HepG2 (cell line): ENCODE measurements around the gene CMYA5. TPM values are rescaled to one million over a fixed set of nuclear protein-coding genes. Genes with fewer than 3 reads are reported as not detected.

Source experiments
- ATAC-seq: fragments of 200-7000 bp; cut with Tn5 transposase; 3 replicates; pipeline ENCODE4 v1.9.1; 2020; ENCODE audit warnings: mild to moderate bottlenecking, moderate library complexity
- BruUV-seq: library from RNA; stranded (reverse); fragments of 400-500 nt; replicated peaks from 2 replicates; lab custom pipeline; 2021; lab: Mats Ljungman, UMichigan
- CTCF ChIA-PET: fragments of 300-600 bp; formaldehyde crosslinking; extraction: SDS; loops from one replicate; lab custom pipeline; 2021; ENCODE audit warnings: low total read pairs, inconsistent platforms, low intra/inter-chr PET ratio; lab: Yijun Ruan, JAX
- POLR2A ChIA-PET: fragments of 350-600 bp; sonication (Branson Sonifier 250); formaldehyde crosslinking; loops from one replicate; lab custom pipeline; 2020; ENCODE audit warnings: antibody characterized with exemption, inconsistent platforms; lab: Yijun Ruan, JAX
- DNase-seq: peaks from one replicate; pipeline ENCODE4 v3.0.0-alpha.2; 2015; ENCODE audit warnings: low spot score
- FAIRE-seq: peaks from 3 replicates; lab custom pipeline; 2011; peaks lifted over from hg19 to GRCh38; lab: Jason Lieb, UNC
- H2AFZ ChIP-seq: one replicate; pipeline ENCODE4 v1.6.1; 2011; ENCODE audit warnings: low read length, inconsistent platforms
- H3K27ac ChIP-seq: fragments of 300-600 bp; 3 replicates; pipeline ENCODE4 v1.8.0; 2011; ENCODE audit warnings: mixed run types, mild to moderate bottlenecking, mixed read lengths, low read length, inconsistent platforms; ENCODE audit not compliant: insufficient read depth; ENCODE audit errors: extremely low read length
- H3K27me3 ChIP-seq, 2 experiments: fragments of 200-600 bp in 1 of 2; 2 replicates in 1 of 2; 3 replicates in 1 of 2; pipeline versions ENCODE4 v1.6.0 to v1.8.0; 2011; ENCODE audit warnings: low read length in 2 of 2, mild to moderate bottlenecking in 2 of 2, moderate library complexity in 2 of 2, inconsistent platforms in 1 of 2; ENCODE audit not compliant: insufficient read depth in 2 of 2, control insufficient read depth in 1 of 2
- H3K36me3 ChIP-seq, 2 experiments: fragments of 200-600 bp in 1 of 2; replicated peaks in 1 of 2; 2 replicates in 1 of 2; 3 replicates in 1 of 2; pipeline versions ENCODE4 v1.5.1 to v1.8.0; 2011; ENCODE audit warnings: low read length in 2 of 2, inconsistent platforms in 1 of 2; ENCODE audit not compliant: insufficient read depth in 2 of 2, control insufficient read depth in 1 of 2
- H3K4me1 ChIP-seq: 2 replicates; pipeline ENCODE4 v1.5.1; 2012; ENCODE audit warnings: low read length, inconsistent platforms; ENCODE audit not compliant: insufficient read depth
- H3K4me2 ChIP-seq: 2 replicates; pipeline ENCODE4 v1.6.0; 2011; ENCODE audit warnings: low read depth, low read length, inconsistent platforms
- H3K4me3 ChIP-seq, 3 experiments: fragments of 200-600 bp in 1 of 3; sonication (generic), shearing (Covaris generic) in 1 of 3; replicated peaks in 1 of 3; 2 replicates each; pipeline ENCODE4 v1.5.1; 2011 to 2016; ENCODE audit warnings: low read length in 3 of 3, inconsistent platforms in 2 of 3, low read depth in 2 of 3, mild to moderate bottlenecking in 2 of 3, control low read depth in 1 of 3, mixed read lengths in 1 of 3; ENCODE audit not compliant: insufficient read depth in 1 of 3
- H3K79me2 ChIP-seq: one replicate; pipeline ENCODE4 v1.6.1; 2011; ENCODE audit warnings: low read length, inconsistent platforms; ENCODE audit not compliant: insufficient read depth
- H3K9ac ChIP-seq: 2 replicates; pipeline ENCODE4 v1.6.0; 2011; ENCODE audit warnings: mild to moderate bottlenecking, low read depth, low read length, inconsistent platforms; ENCODE audit not compliant: insufficient read depth
- H3K9me3 ChIP-seq: 2 replicates; pipeline ENCODE4 v1.5.1; 2012; ENCODE audit warnings: mild to moderate bottlenecking, low read length
- H4K20me1 ChIP-seq: 2 replicates; pipeline ENCODE4 v1.6.0; 2011; ENCODE audit warnings: inconsistent platforms, mild to moderate bottlenecking, low read length, moderate library complexity; ENCODE audit not compliant: insufficient read depth
- EED ChIP-seq: sonication (generic); formaldehyde crosslinking; IDR thresholded peaks from 2 replicates; pipeline ENCODE4 v1.5.0; 2020; ENCODE audit warnings: mild to moderate bottlenecking, missing genetic modification reagents
- KDM1A ChIP-seq: IDR thresholded peaks from 2 replicates; pipeline ENCODE4 v1.6.1; 2016; ENCODE audit warnings: missing compliant biosample characterization
- KLF15 ChIP-seq: sonication (generic); formaldehyde crosslinking; IDR thresholded peaks from 2 replicates; pipeline ENCODE4 v1.8.1; 2023; ENCODE audit warnings: borderline replicate concordance, mild to moderate bottlenecking, inconsistent platforms, missing genetic modification reagents, mixed read lengths
- LRRFIP1 ChIP-seq: sonication (generic); formaldehyde crosslinking; conservative IDR thresholded peaks from 2 replicates; pipeline ENCODE4 v1.4.0; 2020; ENCODE audit warnings: missing genetic modification reagents
- NFATC3 ChIP-seq: sonication (generic); formaldehyde crosslinking; IDR thresholded peaks from 2 replicates; pipeline ENCODE4 v1.5.1; 2020; ENCODE audit warnings: mild to moderate bottlenecking, missing genetic modification reagents
- PHB2 ChIP-seq: fragments of 450-650 bp; IDR thresholded peaks from 2 replicates; pipeline ENCODE4 v1.6.1; 2018; ENCODE audit not compliant: partially characterized antibody
- PLSCR1 ChIP-seq: sonication (generic); formaldehyde crosslinking; IDR thresholded peaks from 2 replicates; pipeline ENCODE4 v1.5.0; 2020; ENCODE audit warnings: missing genetic modification reagents, mild to moderate bottlenecking, borderline replicate concordance
- ZNF207 ChIP-seq: fragments of 450-650 bp; IDR thresholded peaks from 2 replicates; pipeline ENCODE4 v1.6.1; 2016; ENCODE audit warnings: antibody characterized with exemption, borderline replicate concordance
- ZNF3 ChIP-seq: IDR thresholded peaks from 2 replicates; pipeline ENCODE4 v1.7.0; 2017; ENCODE audit warnings: inconsistent platforms
- ZNF564 ChIP-seq: sonication (generic); formaldehyde crosslinking; IDR thresholded peaks from 2 replicates; pipeline ENCODE4 v1.8.1; 2023; ENCODE audit warnings: mild to moderate bottlenecking, missing genetic modification reagents
- ZNF567 ChIP-seq: sonication (generic); formaldehyde crosslinking; IDR thresholded peaks from 2 replicates; pipeline ENCODE4 v1.8.1; 2023; ENCODE audit warnings: mild to moderate bottlenecking, missing genetic modification reagents, borderline replicate concordance
- ZNF580 ChIP-seq: IDR thresholded peaks from 2 replicates; pipeline ENCODE4 v1.6.1; 2016; ENCODE audit warnings: low read depth, borderline replicate concordance
- ZNF773 ChIP-seq: sonication (generic); formaldehyde crosslinking; IDR thresholded peaks from 2 replicates; pipeline ENCODE4 v1.4.0; 2020; ENCODE audit warnings: missing genetic modification reagents, borderline replicate concordance
- WGBS: methylation state at CpG from one replicate; pipeline ENCODE4 v1.1.6; 2017; ENCODE audit warnings: low lambda C conversion rate; 5-methylcytosine and 5-hydroxymethylcytosine counted together
- in situ Hi-C: cut with HindIII; loops from 2 replicates; pipeline ENCODE4 v1.10.0; 2017; ENCODE audit warnings: low pct_unique_long_range_greater_than_20kb; ENCODE audit not compliant: extremely low pct_ligation_motif_present
- intact Hi-C: fragments of 100-400 bp; cut with micrococcal nuclease; formaldehyde crosslinking; loops from one replicate; pipeline ENCODE4 v1.10.0; 2022; ENCODE audit not compliant: unreplicated experiment
- polyA plus RNA-seq, 8 experiments: library from polyadenylated mRNA; depleted of rRNA in 3 of 8; stranded (reverse) in 7 of 8; unstranded in 1 of 8; fragments of >200 nt; fragmentation: Illumina TruSeq in 4 of 8; extraction: Trizol in 4 of 8; gene quantifications; 2 replicates each; pipeline versions ENCODE4 v1.2.1 to v1.2.3, GENCODE V29; 2011 to 2016; ENCODE audit warnings: low read depth in 4 of 8, missing spikeins in 1 of 8, mixed read lengths in 1 of 8; ENCODE audit not compliant: insufficient read depth in 1 of 8
- total RNA-seq, 5 experiments: library from RNA; depleted of rRNA; stranded (reverse); fragments of >200 nt; fragmentation: Illumina TruSeq; extraction: Trizol; gene quantifications; 2 replicates each; pipeline ENCODE4 v1.2.3, GENCODE V29; 2016; ENCODE audit warnings: low read depth in 1 of 5
- TF ChIP-seq, protein P1 (sequence below): sonication (generic); formaldehyde crosslinking; conservative IDR thresholded peaks from 2 replicates; pipeline ENCODE4 v1.4.0; 2020; ENCODE audit warnings: missing genetic modification reagents
- TF ChIP-seq, protein P2 (sequence below), 2 experiments: sonication (generic) in 1 of 2; formaldehyde crosslinking in 1 of 2; IDR thresholded peaks; 2 replicates each; pipeline versions ENCODE4 v1.4.0 to v1.6.1; 2018 to 2020; ENCODE audit warnings: missing genetic modification reagents in 2 of 2, borderline replicate concordance in 1 of 2, low read depth in 1 of 2, mild to moderate bottlenecking in 1 of 2, missing biosample characterization in 1 of 2

The CMYA5 gene
- total and polyA plus RNA-seq, 2 of the 13 experiments (the other 11 are each of a cell fraction or from before 2014, with no cell fraction given): 0.13 to 0.51 TPM

GRCh38 chr5:79694183-79694582 is 4.5 kb downstream of the CMYA5 start (continued):
- TF ChIP-seq ZNF564 (CRISPR knock-in tag): no peak
- TF ChIP-seq, protein P1, sequence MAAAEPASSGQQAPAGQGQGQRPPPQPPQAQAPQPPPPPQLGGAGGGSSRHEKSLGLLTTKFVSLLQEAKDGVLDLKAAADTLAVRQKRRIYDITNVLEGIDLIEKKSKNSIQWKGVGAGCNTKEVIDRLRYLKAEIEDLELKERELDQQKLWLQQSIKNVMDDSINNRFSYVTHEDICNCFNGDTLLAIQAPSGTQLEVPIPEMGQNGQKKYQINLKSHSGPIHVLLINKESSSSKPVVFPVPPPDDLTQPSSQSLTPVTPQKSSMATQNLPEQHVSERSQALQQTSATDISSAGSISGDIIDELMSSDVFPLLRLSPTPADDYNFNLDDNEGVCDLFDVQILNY (CRISPR knock-in tag): no peak
- TF ChIP-seq LRRFIP1: no peak
- TF ChIP-seq KDM1A (CRISPR knock-in tag): no peak
- TF ChIP-seq NFATC3 (CRISPR knock-in tag): no peak

- no peak for ATAC-seq
- H3K79me2 ChIP-seq: no peaks in the 10 kb centered on the region
- no peaks in the 10 kb centered on the region for H3K36me3 ChIP-seq
- BruUV-seq: no TSS peak
- intact Hi-C loops: no loop called here
- H3K4me1 ChIP-seq: peaks cover 11% of the 10 kb centered on the region
- no peaks in the 10 kb centered on the region for H4K20me1 ChIP-seq
- no peak overlapping the region for H3K4me2 ChIP-seq
- H3K27me3 ChIP-seq: no peaks in the 10 kb centered on the region
- H3K9me3 ChIP-seq: no peaks in the 10 kb centered on the region
- in situ Hi-C loops: no loop called here
- no peak overlapping the region for H3K4me3 ChIP-seq
- CTCF ChIA-PET: no interaction called here
- no peak overlapping the region for H2AFZ ChIP-seq
- no peak overlapping the region for H3K27ac ChIP-seq
- POLR2A ChIA-PET: no interaction called here
- TF ChIP-seq PLSCR1 (CRISPR knock-in tag) (no peak), ZNF580 (CRISPR knock-in tag) (no peak), ZNF3 (no peak), PHB2 (no peak), ZNF567 (CRISPR knock-in tag) (no peak), ZNF207 (no peak), EED (CRISPR knock-in tag) (no peak), ZNF773 (CRISPR knock-in tag) (no peak), KLF15 (CRISPR knock-in tag) (no peak)
- TF ChIP-seq, protein P2, sequence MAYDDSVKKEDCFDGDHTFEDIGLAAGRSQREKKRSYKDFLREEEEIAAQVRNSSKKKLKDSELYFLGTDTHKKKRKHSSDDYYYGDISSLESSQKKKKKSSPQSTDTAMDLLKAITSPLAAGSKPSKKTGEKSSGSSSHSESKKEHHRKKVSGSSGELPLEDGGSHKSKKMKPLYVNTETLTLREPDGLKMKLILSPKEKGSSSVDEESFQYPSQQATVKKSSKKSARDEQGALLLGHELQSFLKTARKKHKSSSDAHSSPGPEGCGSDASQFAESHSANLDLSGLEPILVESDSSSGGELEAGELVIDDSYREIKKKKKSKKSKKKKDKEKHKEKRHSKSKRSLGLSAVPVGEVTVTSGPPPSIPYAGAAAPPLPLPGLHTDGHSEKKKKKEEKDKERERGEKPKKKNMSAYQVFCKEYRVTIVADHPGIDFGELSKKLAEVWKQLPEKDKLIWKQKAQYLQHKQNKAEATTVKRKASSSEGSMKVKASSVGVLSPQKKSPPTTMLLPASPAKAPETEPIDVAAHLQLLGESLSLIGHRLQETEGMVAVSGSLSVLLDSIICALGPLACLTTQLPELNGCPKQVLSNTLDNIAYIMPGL (CRISPR knock-in tag; IDR thresholded peaks at IDR 0.05; ENCODE audit: borderline replicate concordance in 1 of 2, low read depth in 1 of 2): no peak
- TF ChIP-seq, all 625 proteins: peak for 0
- FAIRE-seq (no peak), DNase-seq (no peak)
- 54% methylated on average over 1 of the region's 1 CpG for WGBS
- no peak overlapping the region for H3K9ac ChIP-seq
Observed at GRCh38 chr5:79694652-79695051, 5.0 kb downstream of the CMYA5 start.
